DOHH2 (cell line): Measurements from ENCODE around the gene MEDAG.

Experiments
- H3F3A ChIP-seq: fragments of 200-600 bp; sonication (generic), shearing (Covaris generic); 2 replicates; pipeline ENCODE4 v1.6.0; 2016; ENCODE audit warnings: antibody characterized with exemption, mild to moderate bottlenecking; ENCODE audit not compliant: control insufficient read depth, insufficient read depth
- H3K27ac ChIP-seq: fragments of 200-600 bp; sonication (generic); 2 replicates; pipeline ENCODE4 v1.5.1; 2014; ENCODE audit warnings: low read depth, mild to moderate bottlenecking, low read length, moderate library complexity
- H3K27me3 ChIP-seq: fragments of 200-600 bp; sonication (generic); 2 replicates; pipeline ENCODE4 v1.6.1; 2014; ENCODE audit warnings: mild to moderate bottlenecking, low read length, mixed read lengths; ENCODE audit not compliant: control insufficient read depth
- H3K36me3 ChIP-seq: fragments of 200-600 bp; sonication (generic); 2 replicates; pipeline ENCODE4 v1.6.1; 2014; ENCODE audit warnings: mild to moderate bottlenecking, low read length, moderate library complexity, mixed read lengths; ENCODE audit not compliant: control insufficient read depth
- H3K4me1 ChIP-seq: fragments of 200-600 bp; sonication (generic); 2 replicates; pipeline ENCODE4 v1.6.1; 2014; ENCODE audit warnings: mild to moderate bottlenecking, low read length, mixed read lengths; ENCODE audit not compliant: control insufficient read depth
- H3K4me2 ChIP-seq: fragments of 200-600 bp; sonication (generic); 2 replicates; pipeline ENCODE4 v1.6.0; 2014; ENCODE audit warnings: mild to moderate bottlenecking, low read length, moderate library complexity
- H3K4me3 ChIP-seq: fragments of 200-600 bp; sonication (generic); 2 replicates; pipeline ENCODE4 v1.5.1; 2014; ENCODE audit warnings: mild to moderate bottlenecking, low read length, mixed read lengths
- H3K79me2 ChIP-seq: fragments of 200-600 bp; sonication (generic); 2 replicates; pipeline ENCODE4 v1.6.1; 2014; ENCODE audit warnings: mild to moderate bottlenecking, low read length, mixed read lengths; ENCODE audit not compliant: control insufficient read depth
- H3K9me2 ChIP-seq: fragments of 200-600 bp; sonication (generic); replicated peaks from 2 replicates; pipeline ENCODE4 v1.6.1; 2014; ENCODE audit warnings: mild to moderate bottlenecking, low read length, mixed read lengths; ENCODE audit not compliant: control insufficient read depth
- H3K9me3 ChIP-seq: fragments of 200-600 bp; sonication (generic); 2 replicates; pipeline ENCODE4 v1.6.1; 2014; ENCODE audit warnings: antibody characterized with exemption, low read length, mixed read lengths; ENCODE audit not compliant: control insufficient read depth, insufficient read depth
- H4K20me1 ChIP-seq: fragments of 200-600 bp; sonication (generic); 2 replicates; pipeline ENCODE4 v1.6.0; 2014; ENCODE audit warnings: low read depth, mild to moderate bottlenecking, antibody characterized with exemption, low read length, moderate library complexity; ENCODE audit not compliant: control insufficient read depth, insufficient read depth
- EZH2phosphoT487 ChIP-seq: fragments of 200-600 bp; sonication (generic); IDR thresholded peaks from 2 replicates; pipeline ENCODE4 v1.6.1; 2017; ENCODE audit warnings: borderline replicate concordance, mild to moderate bottlenecking, antibody characterized with exemption, low read length, moderate library complexity, mixed read lengths
- TF ChIP-seq, protein P1 (sequence below): fragments of 200-600 bp; sonication (generic); IDR thresholded peaks from one replicate; pipeline ENCODE4 v1.5.1; 2014; ENCODE audit warnings: antibody characterized with exemption, mild to moderate bottlenecking, low read depth, low read length; ENCODE audit not compliant: poor library complexity, severe bottlenecking

MEDAG gene

GRCh38 chr13:30904043-30904442 lies 2.0 kb upstream of the MEDAG start:
- no peak for TF ChIP-seq EZH2phosphoT487
- TF ChIP-seq, protein P1, sequence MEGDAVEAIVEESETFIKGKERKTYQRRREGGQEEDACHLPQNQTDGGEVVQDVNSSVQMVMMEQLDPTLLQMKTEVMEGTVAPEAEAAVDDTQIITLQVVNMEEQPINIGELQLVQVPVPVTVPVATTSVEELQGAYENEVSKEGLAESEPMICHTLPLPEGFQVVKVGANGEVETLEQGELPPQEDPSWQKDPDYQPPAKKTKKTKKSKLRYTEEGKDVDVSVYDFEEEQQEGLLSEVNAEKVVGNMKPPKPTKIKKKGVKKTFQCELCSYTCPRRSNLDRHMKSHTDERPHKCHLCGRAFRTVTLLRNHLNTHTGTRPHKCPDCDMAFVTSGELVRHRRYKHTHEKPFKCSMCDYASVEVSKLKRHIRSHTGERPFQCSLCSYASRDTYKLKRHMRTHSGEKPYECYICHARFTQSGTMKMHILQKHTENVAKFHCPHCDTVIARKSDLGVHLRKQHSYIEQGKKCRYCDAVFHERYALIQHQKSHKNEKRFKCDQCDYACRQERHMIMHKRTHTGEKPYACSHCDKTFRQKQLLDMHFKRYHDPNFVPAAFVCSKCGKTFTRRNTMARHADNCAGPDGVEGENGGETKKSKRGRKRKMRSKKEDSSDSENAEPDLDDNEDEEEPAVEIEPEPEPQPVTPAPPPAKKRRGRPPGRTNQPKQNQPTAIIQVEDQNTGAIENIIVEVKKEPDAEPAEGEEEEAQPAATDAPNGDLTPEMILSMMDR = no peak
- no peaks in the 10 kb centered on the region for H3F3A ChIP-seq
- H4K20me1 ChIP-seq = no peaks in the 10 kb centered on the region
- H3K4me2 ChIP-seq = no peak overlapping the region
- H3K79me2 ChIP-seq = no peaks in the 10 kb centered on the region
- H3K9me3 ChIP-seq = no peaks in the 10 kb centered on the region
- H3K9me2 ChIP-seq = no peaks in the 10 kb centered on the region
- peaks cover 11% of the 10 kb centered on the region for H3K4me1 ChIP-seq
- no peak overlapping the region for H3K27ac ChIP-seq
- no peaks in the 10 kb centered on the region for H3K36me3 ChIP-seq
- peaks cover 17% of the 10 kb centered on the region; the same call in 1 of the 2 replicates for H3K27me3 ChIP-seq
- H3K4me3 ChIP-seq = no peak overlapping the region

GRCh38 chr13:30906411-30907051 lies 460 bp downstream of the MEDAG start:
- H3K79me2 ChIP-seq = no peaks in the 10 kb centered on the region
- H3K27me3 ChIP-seq = peaks cover 11% of the 10 kb centered on the region; the same call in 1 of the 2 replicates
- no peak for TF ChIP-seq EZH2phosphoT487
- TF ChIP-seq, protein P1 = no peak
- H3K4me2 ChIP-seq = no peak overlapping the region
- H3K27ac ChIP-seq = no peak overlapping the region
- no peaks in the 10 kb centered on the region for H3K9me3 ChIP-seq
- no peaks in the 10 kb centered on the region for H3K9me2 ChIP-seq
- peaks cover 12% of the 10 kb centered on the region for H3K4me1 ChIP-seq
- no peak overlapping the region for H3K4me3 ChIP-seq
- no peaks in the 10 kb centered on the region for H4K20me1 ChIP-seq
- H3K36me3 ChIP-seq = no peaks in the 10 kb centered on the region
- H3F3A ChIP-seq = no peaks in the 10 kb centered on the region

- no peak overlapping the region for H3K27ac ChIP-seq
- peaks cover 15% of the 10 kb centered on the region; the same call in 1 of the 2 replicates for H3K27me3 ChIP-seq
Measured at GRCh38 chr13:30907121-30907861, 1.2 kb downstream of the MEDAG start.

More at GRCh38 chr13:30907121-30907861, 1.2 kb downstream of the MEDAG start:
- TF ChIP-seq, protein P1 = no peak
- no peak for TF ChIP-seq EZH2phosphoT487
- H3K4me1 ChIP-seq = peaks cover 12% of the 10 kb centered on the region
- no peaks in the 10 kb centered on the region for H3F3A ChIP-seq
- H3K4me2 ChIP-seq = no peak overlapping the region
- no peaks in the 10 kb centered on the region for H3K9me3 ChIP-seq
- H3K4me3 ChIP-seq = no peak overlapping the region
- no peaks in the 10 kb centered on the region for H3K79me2 ChIP-seq
- no peaks in the 10 kb centered on the region for H4K20me1 ChIP-seq
- H3K36me3 ChIP-seq = no peaks in the 10 kb centered on the region
- H3K9me2 ChIP-seq = no peaks in the 10 kb centered on the region
